GM23338 (cell line): Measurements from ENCODE around the gene HADHA. TPM values are rescaled to one million over a fixed set of nuclear protein-coding genes. Genes with fewer than 3 reads are reported as not detected.

Experiments
- ATAC-seq: fragments of 200-7000 bp; cut with Tn5 transposase; 3 replicates; pipeline ENCODE4 v1.9.1; 2020
- DNase-seq: peaks from one replicate; pipeline ENCODE4 v3.0.0-alpha.2; 2015; ENCODE audit warnings: low spot score
- H2AFZ ChIP-seq: fragments of 200-600 bp; sonication (generic); 2 replicates; pipeline ENCODE4 v1.8.0; 2016; ENCODE audit warnings: antibody characterized with exemption, mild to moderate bottlenecking, moderate library complexity
- H3F3A ChIP-seq: fragments of 200-600 bp; sonication (generic); replicated peaks from 2 replicates; pipeline ENCODE4 v1.8.0; 2017; ENCODE audit warnings: antibody characterized with exemption, mixed run types, low read depth
- H3K27ac ChIP-seq: fragments of 200-600 bp; sonication (generic); 2 replicates; pipeline ENCODE4 v1.6.1; 2016; ENCODE audit warnings: low read depth
- H3K27me3 ChIP-seq: fragments of 200-600 bp; sonication (generic); 2 replicates; pipeline ENCODE4 v1.8.0; 2016; ENCODE audit warnings: mild to moderate bottlenecking, mixed run types, moderate library complexity; ENCODE audit not compliant: insufficient read depth
- H3K36me3 ChIP-seq: fragments of 200-600 bp; sonication (generic); 2 replicates; pipeline ENCODE4 v1.8.0; 2016; ENCODE audit warnings: mild to moderate bottlenecking; ENCODE audit not compliant: insufficient read depth
- H3K4me1 ChIP-seq: fragments of 200-600 bp; sonication (generic); 2 replicates; pipeline ENCODE4 v1.8.0; 2016; ENCODE audit warnings: mild to moderate bottlenecking, moderate library complexity; ENCODE audit not compliant: insufficient read depth
- H3K4me2 ChIP-seq: fragments of 200-600 bp; sonication (generic); 2 replicates; pipeline ENCODE4 v1.7.1; 2017; ENCODE audit warnings: mixed run types
- H3K4me3 ChIP-seq: fragments of 200-600 bp; sonication (generic); 2 replicates; pipeline ENCODE4 v1.6.1; 2016; ENCODE audit warnings: mixed run types
- H3K79me2 ChIP-seq: fragments of 200-600 bp; sonication (generic); replicated peaks from 2 replicates; pipeline ENCODE4 v1.8.0; 2017; ENCODE audit warnings: mild to moderate bottlenecking; ENCODE audit not compliant: insufficient read depth
- H3K9me2 ChIP-seq: fragments of 200-600 bp; sonication (generic); 2 replicates; pipeline ENCODE4 v1.8.0; 2017; ENCODE audit not compliant: insufficient read depth
- H4K20me1 ChIP-seq: fragments of 200-600 bp; sonication (generic); replicated peaks from 2 replicates; pipeline ENCODE4 v1.8.0; 2017; ENCODE audit warnings: mild to moderate bottlenecking; ENCODE audit not compliant: insufficient read depth
- H3K27ac Mint-ChIP-seq: 2 replicates; pipeline ENCODE4 v1.8.0; 2020; ENCODE audit warnings: inconsistent platforms, mild to moderate bottlenecking, moderate library complexity, mixed read lengths
- H3K27me3 Mint-ChIP-seq: 3 replicates; pipeline ENCODE4 v1.8.0; 2022; ENCODE audit warnings: low read depth, mild to moderate bottlenecking, moderate library complexity, mixed read lengths, inconsistent platforms; ENCODE audit not compliant: insufficient read depth, poor library complexity
- H3K36me3 Mint-ChIP-seq: 3 replicates; pipeline ENCODE4 v1.8.0; 2021; ENCODE audit warnings: low read depth, mild to moderate bottlenecking, inconsistent platforms, moderate library complexity, mixed read lengths
- H3K4me1 Mint-ChIP-seq: 3 replicates; pipeline ENCODE4 v1.8.0; 2020; ENCODE audit warnings: mild to moderate bottlenecking, inconsistent platforms, mixed read lengths
- H3K4me3 Mint-ChIP-seq: 3 replicates; pipeline ENCODE4 v1.8.0; 2021; ENCODE audit warnings: moderate library complexity, mild to moderate bottlenecking, inconsistent platforms, mixed read lengths
- H3K9me3 Mint-ChIP-seq: 3 replicates; pipeline ENCODE4 v1.8.0; 2020; ENCODE audit warnings: moderate library complexity, mild to moderate bottlenecking, inconsistent platforms, mixed read lengths
- CREB1 ChIP-seq: fragments of 250-450 bp; sonication (Bioruptor Pico); IDR thresholded peaks from 2 replicates; pipeline ENCODE4 v1.5.0; 2020; ENCODE audit warnings: low read depth, mild to moderate bottlenecking, moderate library complexity
- EZH2 ChIP-seq: fragments of 200-600 bp; sonication (generic); IDR thresholded peaks from one replicate; pipeline ENCODE4 v1.8.0; 2017; ENCODE audit warnings: antibody characterized with exemption, mild to moderate bottlenecking, low read depth; ENCODE audit not compliant: unreplicated experiment
- EZH2phosphoT487 ChIP-seq: fragments of 200-600 bp; sonication (generic); IDR thresholded peaks from one replicate; pipeline ENCODE4 v1.8.1; 2018; ENCODE audit warnings: antibody characterized with exemption; ENCODE audit not compliant: unreplicated experiment
- JUNB ChIP-seq: IDR thresholded peaks from one replicate; pipeline ENCODE4 v1.6.1; 2016; ENCODE audit warnings: antibody characterized with exemption; ENCODE audit not compliant: unreplicated experiment
- NANOG ChIP-seq: IDR thresholded peaks from 2 replicates; pipeline ENCODE4 v1.6.1; 2016; ENCODE audit warnings: antibody characterized with exemption, borderline replicate concordance
- POLR2AphosphoS5 ChIP-seq: IDR thresholded peaks from 2 replicates; pipeline ENCODE4 v1.6.1; 2016; ENCODE audit warnings: antibody characterized with exemption, low read depth
- STAT1 ChIP-seq: IDR thresholded peaks from one replicate; pipeline ENCODE4 v1.6.1; 2016; ENCODE audit warnings: antibody characterized with exemption; ENCODE audit not compliant: unreplicated experiment
- ZNF114 ChIP-seq: fragments of 250-450 bp; sonication (Bioruptor Pico); IDR thresholded peaks from 2 replicates; pipeline ENCODE4 v1.5.0; 2020; ENCODE audit warnings: mild to moderate bottlenecking, moderate library complexity
- ZNF331 ChIP-seq: fragments of 250-450 bp; sonication (Bioruptor Pico); IDR thresholded peaks from 2 replicates; pipeline ENCODE4 v1.5.0; 2020; ENCODE audit warnings: low read depth, mild to moderate bottlenecking, moderate library complexity
- polyA plus RNA-seq: library from polyadenylated mRNA; unstranded; fragments of >200 nt; fragmentation: Nextera tagmentation; extraction: Ambion mirVana; gene quantifications from 2 replicates; pipeline ENCODE4 v1.2.1, GENCODE V29; 2016
- total RNA-seq: library from RNA; depleted of rRNA; stranded (reverse); fragments of >200 nt; shearing (Covaris generic); gene quantifications from 2 replicates; pipeline ENCODE4 v1.2.3, GENCODE V29; 2014
- TF ChIP-seq, protein P1 (sequence below): IDR thresholded peaks from 2 replicates; pipeline ENCODE4 v1.6.1; 2016; ENCODE audit warnings: antibody characterized with exemption
- TF ChIP-seq, protein P2 (sequence below), 2 experiments: fragments of 200-600 bp in 1 of 2; sonication (generic) in 1 of 2; conservative IDR thresholded peaks; 2 replicates each; pipeline versions ENCODE4 v1.5.1 to v1.6.1; 2016 to 2017; ENCODE audit warnings: antibody characterized with exemption in 2 of 2, low read depth in 2 of 2, mild to moderate bottlenecking in 2 of 2, moderate library complexity in 1 of 2
- TF ChIP-seq, protein P3 (sequence below): fragments of 250-450 bp; sonication (Bioruptor Pico); IDR thresholded peaks from 2 replicates; pipeline ENCODE4 v1.5.0; 2020; ENCODE audit warnings: mild to moderate bottlenecking, moderate library complexity
- TF ChIP-seq, protein P4 (sequence below): IDR thresholded peaks from one replicate; pipeline ENCODE4 v1.6.1; 2018; ENCODE audit warnings: antibody characterized with exemption; ENCODE audit not compliant: unreplicated experiment

Gene HADHA
- total and polyA plus RNA-seq, 2 experiments from 2014 or later = 63.9 to 92.3 TPM

DNA sequence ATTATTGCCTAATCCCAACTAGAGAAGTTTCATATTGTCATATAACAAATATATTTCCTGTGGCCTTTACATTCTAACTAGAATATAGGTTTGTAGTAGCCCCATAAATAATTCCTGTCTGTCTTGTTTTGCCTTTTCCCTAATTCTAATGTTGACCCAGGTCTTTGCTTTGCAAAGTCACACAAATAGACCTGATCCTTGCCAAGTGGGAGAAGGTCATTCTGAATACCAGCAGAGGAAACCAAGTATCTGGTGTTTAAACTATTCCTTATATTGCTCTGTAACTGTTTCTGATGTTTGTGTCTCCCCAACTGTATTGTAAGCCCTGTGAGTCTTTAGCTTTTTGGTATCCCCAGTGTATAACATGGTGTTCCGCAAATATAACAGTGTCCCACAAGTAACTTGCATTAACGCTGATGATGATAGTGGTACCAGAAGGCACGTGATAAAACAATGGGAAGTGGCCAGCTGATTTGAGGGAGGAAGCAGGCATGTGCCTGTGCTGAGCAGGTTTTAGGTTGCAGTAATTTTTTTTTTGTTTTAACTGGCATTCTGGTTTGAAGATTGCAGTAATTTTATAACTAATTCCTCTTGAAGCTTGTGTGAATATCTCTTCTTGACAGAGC, 11.4 kb upstream of the HADHA start:
- H2AFZ ChIP-seq = no peak overlapping the region
- no peaks in the 10 kb centered on the region for H3K27me3 Mint-ChIP-seq

More for the DNA sequence above, 11.4 kb upstream of the HADHA start:
- Histone ChIP-seq H3K36me3 (no peaks in the 10 kb centered on the region), H3K9me2 (no peaks in the 10 kb centered on the region), H3K27ac (no peak overlapping the region), H3K4me3 (no peak overlapping the region), H4K20me1 (peaks cover 2% of the 10 kb centered on the region; the same call in 1 of the 2 replicates), H3K4me2 (no peak overlapping the region), H3K4me1 (no peaks in the 10 kb centered on the region), H3K27me3 (no peaks in the 10 kb centered on the region), H3K79me2 (peaks cover 27% of the 10 kb centered on the region), H3F3A (no peaks in the 10 kb centered on the region)
- H3K9me3 Mint-ChIP-seq = no peaks in the 10 kb centered on the region
- H3K4me3 Mint-ChIP-seq = no peak overlapping the region
- no peak for DNase-seq
- ATAC-seq = no peak
- H3K4me1 Mint-ChIP-seq = no peaks in the 10 kb centered on the region
- H3K27ac Mint-ChIP-seq = no peak overlapping the region
- TF ChIP-seq NANOG = no peak
- TF ChIP-seq STAT1 = no peak
- no peak for TF ChIP-seq ZNF114 (CRISPR knock-in tag)
- TF ChIP-seq, protein P1, sequence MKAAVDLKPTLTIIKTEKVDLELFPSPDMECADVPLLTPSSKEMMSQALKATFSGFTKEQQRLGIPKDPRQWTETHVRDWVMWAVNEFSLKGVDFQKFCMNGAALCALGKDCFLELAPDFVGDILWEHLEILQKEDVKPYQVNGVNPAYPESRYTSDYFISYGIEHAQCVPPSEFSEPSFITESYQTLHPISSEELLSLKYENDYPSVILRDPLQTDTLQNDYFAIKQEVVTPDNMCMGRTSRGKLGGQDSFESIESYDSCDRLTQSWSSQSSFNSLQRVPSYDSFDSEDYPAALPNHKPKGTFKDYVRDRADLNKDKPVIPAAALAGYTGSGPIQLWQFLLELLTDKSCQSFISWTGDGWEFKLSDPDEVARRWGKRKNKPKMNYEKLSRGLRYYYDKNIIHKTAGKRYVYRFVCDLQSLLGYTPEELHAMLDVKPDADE = no peak
- no peak for TF ChIP-seq POLR2AphosphoS5
- TF ChIP-seq EZH2phosphoT487 = no peak
- TF ChIP-seq, protein P2, sequence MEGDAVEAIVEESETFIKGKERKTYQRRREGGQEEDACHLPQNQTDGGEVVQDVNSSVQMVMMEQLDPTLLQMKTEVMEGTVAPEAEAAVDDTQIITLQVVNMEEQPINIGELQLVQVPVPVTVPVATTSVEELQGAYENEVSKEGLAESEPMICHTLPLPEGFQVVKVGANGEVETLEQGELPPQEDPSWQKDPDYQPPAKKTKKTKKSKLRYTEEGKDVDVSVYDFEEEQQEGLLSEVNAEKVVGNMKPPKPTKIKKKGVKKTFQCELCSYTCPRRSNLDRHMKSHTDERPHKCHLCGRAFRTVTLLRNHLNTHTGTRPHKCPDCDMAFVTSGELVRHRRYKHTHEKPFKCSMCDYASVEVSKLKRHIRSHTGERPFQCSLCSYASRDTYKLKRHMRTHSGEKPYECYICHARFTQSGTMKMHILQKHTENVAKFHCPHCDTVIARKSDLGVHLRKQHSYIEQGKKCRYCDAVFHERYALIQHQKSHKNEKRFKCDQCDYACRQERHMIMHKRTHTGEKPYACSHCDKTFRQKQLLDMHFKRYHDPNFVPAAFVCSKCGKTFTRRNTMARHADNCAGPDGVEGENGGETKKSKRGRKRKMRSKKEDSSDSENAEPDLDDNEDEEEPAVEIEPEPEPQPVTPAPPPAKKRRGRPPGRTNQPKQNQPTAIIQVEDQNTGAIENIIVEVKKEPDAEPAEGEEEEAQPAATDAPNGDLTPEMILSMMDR (conservative IDR thresholded peaks at IDR 0.05; ENCODE audit: low read depth in 2 of 2) = no peak
- TF ChIP-seq, protein P3, sequence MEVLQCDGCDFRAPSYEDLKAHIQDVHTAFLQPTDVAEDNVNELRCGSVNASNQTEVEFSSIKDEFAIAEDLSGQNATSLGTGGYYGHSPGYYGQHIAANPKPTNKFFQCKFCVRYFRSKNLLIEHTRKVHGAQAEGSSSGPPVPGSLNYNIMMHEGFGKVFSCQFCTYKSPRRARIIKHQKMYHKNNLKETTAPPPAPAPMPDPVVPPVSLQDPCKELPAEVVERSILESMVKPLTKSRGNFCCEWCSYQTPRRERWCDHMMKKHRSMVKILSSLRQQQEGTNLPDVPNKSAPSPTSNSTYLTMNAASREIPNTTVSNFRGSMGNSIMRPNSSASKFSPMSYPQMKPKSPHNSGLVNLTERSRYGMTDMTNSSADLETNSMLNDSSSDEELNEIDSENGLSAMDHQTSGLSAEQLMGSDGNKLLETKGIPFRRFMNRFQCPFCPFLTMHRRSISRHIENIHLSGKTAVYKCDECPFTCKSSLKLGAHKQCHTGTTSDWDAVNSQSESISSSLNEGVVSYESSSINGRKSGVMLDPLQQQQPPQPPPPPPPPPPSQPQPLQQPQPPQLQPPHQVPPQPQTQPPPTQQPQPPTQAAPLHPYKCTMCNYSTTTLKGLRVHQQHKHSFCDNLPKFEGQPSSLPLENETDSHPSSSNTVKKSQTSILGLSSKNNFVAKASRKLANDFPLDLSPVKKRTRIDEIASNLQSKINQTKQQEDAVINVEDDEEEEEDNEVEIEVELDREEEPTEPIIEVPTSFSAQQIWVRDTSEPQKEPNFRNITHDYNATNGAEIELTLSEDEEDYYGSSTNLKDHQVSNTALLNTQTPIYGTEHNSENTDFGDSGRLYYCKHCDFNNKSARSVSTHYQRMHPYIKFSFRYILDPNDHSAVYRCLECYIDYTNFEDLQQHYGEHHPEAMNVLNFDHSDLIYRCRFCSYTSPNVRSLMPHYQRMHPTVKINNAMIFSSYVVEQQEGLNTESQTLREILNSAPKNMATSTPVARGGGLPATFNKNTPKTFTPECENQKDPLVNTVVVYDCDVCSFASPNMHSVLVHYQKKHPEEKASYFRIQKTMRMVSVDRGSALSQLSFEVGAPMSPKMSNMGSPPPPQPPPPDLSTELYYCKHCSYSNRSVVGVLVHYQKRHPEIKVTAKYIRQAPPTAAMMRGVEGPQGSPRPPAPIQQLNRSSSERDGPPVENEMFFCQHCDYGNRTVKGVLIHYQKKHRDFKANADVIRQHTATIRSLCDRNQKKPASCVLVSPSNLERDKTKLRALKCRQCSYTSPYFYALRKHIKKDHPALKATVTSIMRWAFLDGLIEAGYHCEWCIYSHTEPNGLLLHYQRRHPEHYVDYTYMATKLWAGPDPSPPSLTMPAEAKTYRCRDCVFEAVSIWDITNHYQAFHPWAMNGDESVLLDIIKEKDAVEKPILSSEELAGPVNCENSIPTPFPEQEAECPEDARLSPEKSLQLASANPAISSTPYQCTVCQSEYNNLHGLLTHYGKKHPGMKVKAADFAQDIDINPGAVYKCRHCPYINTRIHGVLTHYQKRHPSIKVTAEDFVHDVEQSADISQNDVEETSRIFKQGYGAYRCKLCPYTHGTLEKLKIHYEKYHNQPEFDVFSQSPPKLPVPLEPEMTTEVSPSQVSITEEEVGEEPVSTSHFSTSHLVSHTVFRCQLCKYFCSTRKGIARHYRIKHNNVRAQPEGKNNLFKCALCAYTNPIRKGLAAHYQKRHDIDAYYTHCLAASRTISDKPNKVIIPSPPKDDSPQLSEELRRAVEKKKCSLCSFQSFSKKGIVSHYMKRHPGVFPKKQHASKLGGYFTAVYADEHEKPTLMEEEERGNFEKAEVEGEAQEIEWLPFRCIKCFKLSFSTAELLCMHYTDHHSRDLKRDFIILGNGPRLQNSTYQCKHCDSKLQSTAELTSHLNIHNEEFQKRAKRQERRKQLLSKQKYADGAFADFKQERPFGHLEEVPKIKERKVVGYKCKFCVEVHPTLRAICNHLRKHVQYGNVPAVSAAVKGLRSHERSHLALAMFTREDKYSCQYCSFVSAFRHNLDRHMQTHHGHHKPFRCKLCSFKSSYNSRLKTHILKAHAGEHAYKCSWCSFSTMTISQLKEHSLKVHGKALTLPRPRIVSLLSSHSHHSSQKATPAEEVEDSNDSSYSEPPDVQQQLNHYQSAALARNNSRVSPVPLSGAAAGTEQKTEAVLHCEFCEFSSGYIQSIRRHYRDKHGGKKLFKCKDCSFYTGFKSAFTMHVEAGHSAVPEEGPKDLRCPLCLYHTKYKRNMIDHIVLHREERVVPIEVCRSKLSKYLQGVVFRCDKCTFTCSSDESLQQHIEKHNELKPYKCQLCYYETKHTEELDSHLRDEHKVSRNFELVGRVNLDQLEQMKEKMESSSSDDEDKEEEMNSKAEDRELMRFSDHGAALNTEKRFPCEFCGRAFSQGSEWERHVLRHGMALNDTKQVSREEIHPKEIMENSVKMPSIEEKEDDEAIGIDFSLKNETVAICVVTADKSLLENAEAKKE (CRISPR knock-in tag) = no peak
- no peak for TF ChIP-seq CREB1 (CRISPR knock-in tag)
- no peak for TF ChIP-seq EZH2
- TF ChIP-seq, protein P4, sequence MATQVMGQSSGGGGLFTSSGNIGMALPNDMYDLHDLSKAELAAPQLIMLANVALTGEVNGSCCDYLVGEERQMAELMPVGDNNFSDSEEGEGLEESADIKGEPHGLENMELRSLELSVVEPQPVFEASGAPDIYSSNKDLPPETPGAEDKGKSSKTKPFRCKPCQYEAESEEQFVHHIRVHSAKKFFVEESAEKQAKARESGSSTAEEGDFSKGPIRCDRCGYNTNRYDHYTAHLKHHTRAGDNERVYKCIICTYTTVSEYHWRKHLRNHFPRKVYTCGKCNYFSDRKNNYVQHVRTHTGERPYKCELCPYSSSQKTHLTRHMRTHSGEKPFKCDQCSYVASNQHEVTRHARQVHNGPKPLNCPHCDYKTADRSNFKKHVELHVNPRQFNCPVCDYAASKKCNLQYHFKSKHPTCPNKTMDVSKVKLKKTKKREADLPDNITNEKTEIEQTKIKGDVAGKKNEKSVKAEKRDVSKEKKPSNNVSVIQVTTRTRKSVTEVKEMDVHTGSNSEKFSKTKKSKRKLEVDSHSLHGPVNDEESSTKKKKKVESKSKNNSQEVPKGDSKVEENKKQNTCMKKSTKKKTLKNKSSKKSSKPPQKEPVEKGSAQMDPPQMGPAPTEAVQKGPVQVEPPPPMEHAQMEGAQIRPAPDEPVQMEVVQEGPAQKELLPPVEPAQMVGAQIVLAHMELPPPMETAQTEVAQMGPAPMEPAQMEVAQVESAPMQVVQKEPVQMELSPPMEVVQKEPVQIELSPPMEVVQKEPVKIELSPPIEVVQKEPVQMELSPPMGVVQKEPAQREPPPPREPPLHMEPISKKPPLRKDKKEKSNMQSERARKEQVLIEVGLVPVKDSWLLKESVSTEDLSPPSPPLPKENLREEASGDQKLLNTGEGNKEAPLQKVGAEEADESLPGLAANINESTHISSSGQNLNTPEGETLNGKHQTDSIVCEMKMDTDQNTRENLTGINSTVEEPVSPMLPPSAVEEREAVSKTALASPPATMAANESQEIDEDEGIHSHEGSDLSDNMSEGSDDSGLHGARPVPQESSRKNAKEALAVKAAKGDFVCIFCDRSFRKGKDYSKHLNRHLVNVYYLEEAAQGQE = no peak
- no peak for TF ChIP-seq ZNF331 (CRISPR knock-in tag)
- TF ChIP-seq JUNB = no peak
- H3K36me3 Mint-ChIP-seq = peaks cover 24% of the 10 kb centered on the region
